Tibial artery (tissue), 4 donors: ENCODE results near the gene WRAP53.

ENCODE experiments used
- DNase-seq, 2 donors: peaks; one replicate each; pipeline ENCODE4 v3.0.0-alpha.2; 2019
- H3K27ac ChIP-seq, 2 donors: fragments of 200-600 bp; sonication (generic) in 1 of 2; 1 replicate in 1 of 2; 2 replicates in 1 of 2; pipeline ENCODE4 v1.5.1; 2018 to 2019; ENCODE audit warnings: mild to moderate bottlenecking in 1 of 2
- H3K27me3 ChIP-seq, 2 donors: fragments of 200-600 bp; sonication (generic) in 1 of 2; one replicate each; pipeline versions ENCODE4 v1.5.1 to v1.6.0; 2016 to 2019
- H3K36me3 ChIP-seq, 3 donors: fragments of 200-600 bp; sonication (generic) in 2 of 3; one replicate each; pipeline ENCODE4 v1.5.1; 2016 to 2019; ENCODE audit warnings: mild to moderate bottlenecking in 2 of 3
- H3K4me1 ChIP-seq, 4 donors: fragments of 200-600 bp; sonication (generic) in 2 of 4; 1 replicate in 3 of 4; 2 replicates in 1 of 4; pipeline ENCODE4 v1.5.1; 2016 to 2019
- H3K4me3 ChIP-seq, 2 donors: fragments of 200-600 bp; sonication (generic) in 1 of 2; 1 replicate in 1 of 2; 2 replicates in 1 of 2; pipeline ENCODE4 v1.5.1; 2018 to 2019; ENCODE audit warnings: mild to moderate bottlenecking in 2 of 2
- H3K9me3 ChIP-seq, 3 donors: fragments of 200-600 bp; sonication (generic) in 1 of 3; one replicate each; pipeline ENCODE4 v1.5.1; 2016 to 2019
- intact Hi-C: fragments of 100-400 bp; cut with DNase I; formaldehyde crosslinking; loops from one replicate; pipeline ENCODE4 v1.15.0; 2023; ENCODE audit warnings: low total_unique reads
- TF ChIP-seq, protein P1 (sequence below), 2 experiments: fragments of 200-600 bp in 1 of 2; fragments of 450-650 bp in 1 of 2; IDR thresholded peaks; one replicate each; pipeline ENCODE4 v1.5.1; 2017 to 2019; ENCODE audit warnings: antibody characterized with exemption in 2 of 2, mild to moderate bottlenecking in 1 of 2, moderate library complexity in 1 of 2

The WRAP53 gene

GRCh38 chr17:7729816-7730215 lies 41.5 kb downstream of the WRAP53 start:
- Histone ChIP-seq H3K27me3 (peaks cover 0 to 23% of the 10 kb centered on the region in 2 donors), H3K27ac (no peak overlapping the region), H3K36me3 (no peaks in the 10 kb centered on the region), H3K4me3 (no peak overlapping the region), H3K9me3 (no peaks in the 10 kb centered on the region), H3K4me1 (no peaks in the 10 kb centered on the region)
- TF ChIP-seq, protein P1, sequence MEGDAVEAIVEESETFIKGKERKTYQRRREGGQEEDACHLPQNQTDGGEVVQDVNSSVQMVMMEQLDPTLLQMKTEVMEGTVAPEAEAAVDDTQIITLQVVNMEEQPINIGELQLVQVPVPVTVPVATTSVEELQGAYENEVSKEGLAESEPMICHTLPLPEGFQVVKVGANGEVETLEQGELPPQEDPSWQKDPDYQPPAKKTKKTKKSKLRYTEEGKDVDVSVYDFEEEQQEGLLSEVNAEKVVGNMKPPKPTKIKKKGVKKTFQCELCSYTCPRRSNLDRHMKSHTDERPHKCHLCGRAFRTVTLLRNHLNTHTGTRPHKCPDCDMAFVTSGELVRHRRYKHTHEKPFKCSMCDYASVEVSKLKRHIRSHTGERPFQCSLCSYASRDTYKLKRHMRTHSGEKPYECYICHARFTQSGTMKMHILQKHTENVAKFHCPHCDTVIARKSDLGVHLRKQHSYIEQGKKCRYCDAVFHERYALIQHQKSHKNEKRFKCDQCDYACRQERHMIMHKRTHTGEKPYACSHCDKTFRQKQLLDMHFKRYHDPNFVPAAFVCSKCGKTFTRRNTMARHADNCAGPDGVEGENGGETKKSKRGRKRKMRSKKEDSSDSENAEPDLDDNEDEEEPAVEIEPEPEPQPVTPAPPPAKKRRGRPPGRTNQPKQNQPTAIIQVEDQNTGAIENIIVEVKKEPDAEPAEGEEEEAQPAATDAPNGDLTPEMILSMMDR (IDR thresholded peaks at IDR 0.05) = no peak
- DNase-seq = no peak
- intact Hi-C loops = no loop called here

- Histone ChIP-seq H3K4me1 (no peaks in the 10 kb centered on the region), H3K9me3 (no peaks in the 10 kb centered on the region), H3K4me3 (no peak overlapping the region), H3K27ac (no peak overlapping the region), H3K36me3 (no peaks in the 10 kb centered on the region), H3K27me3 (peaks cover 0 to 14% of the 10 kb centered on the region in 2 donors)
- TF ChIP-seq, protein P1 (IDR thresholded peaks at IDR 0.05) = no peak
- intact Hi-C loops = no loop called here
- DNase-seq = no peak
These were observed 44.8 kb downstream of the WRAP53 start for GRCh38 chr17:7732981-7733539.

GRCh38 chr17:7737601-7738000 lies 49.3 kb downstream of the WRAP53 start:
- Histone ChIP-seq H3K4me3 (no peak overlapping the region), H3K4me1 (no peaks in the 10 kb centered on the region), H3K9me3 (no peaks in the 10 kb centered on the region), H3K36me3 (no peaks in the 10 kb centered on the region), H3K27me3 (peaks cover 0 to 43% of the 10 kb centered on the region in 2 donors), H3K27ac (no peak overlapping the region)
- intact Hi-C loops = no loop called here
- TF ChIP-seq, protein P1 (IDR thresholded peaks at IDR 0.05) = no peak
- DNase-seq = no peak

DNA sequence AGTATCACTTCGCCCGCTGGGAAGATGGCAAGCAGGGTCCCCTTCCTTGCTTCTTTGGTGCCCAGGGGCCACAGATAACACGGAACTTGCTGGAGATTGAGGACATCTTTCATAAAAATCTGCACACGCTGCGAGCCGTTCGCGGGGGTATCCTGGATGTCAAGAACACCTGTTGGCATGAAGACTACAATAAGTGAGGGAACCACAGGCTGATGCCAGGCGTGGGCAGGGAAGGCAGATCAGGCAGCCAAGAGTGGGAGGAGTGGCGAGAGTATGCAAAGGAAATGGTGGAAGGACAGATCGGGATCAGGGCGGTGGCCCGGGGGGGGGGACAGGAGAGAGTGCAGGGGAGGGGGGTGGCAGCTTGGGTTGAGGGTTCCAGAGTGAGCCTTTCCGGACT lies 51.5 kb downstream of the WRAP53 start:
- Histone ChIP-seq H3K4me3 (no peak overlapping the region), H3K36me3 (no peaks in the 10 kb centered on the region), H3K27me3 (peaks cover 0 to 59% of the 10 kb centered on the region in 2 donors), H3K27ac (no peak overlapping the region), H3K4me1 (no peaks in the 10 kb centered on the region), H3K9me3 (no peaks in the 10 kb centered on the region)
- TF ChIP-seq, protein P1 (IDR thresholded peaks at IDR 0.05) = no peak
- no peak for DNase-seq
- intact Hi-C loops = loop anchor here (10.0 kb wide), 2 partner anchors 115 to 245 kb away; partner anchors contain the start of genes CYB5D1, NAA38 and TMEM88

- DNase-seq = no peak
- no peaks in the 10 kb centered on the region for H3K9me3 ChIP-seq
- H3K27ac ChIP-seq = no peak overlapping the region
- H3K36me3 ChIP-seq = no peaks in the 10 kb centered on the region
- no peak overlapping the region for H3K4me3 ChIP-seq
- H3K4me1 ChIP-seq = no peaks in the 10 kb centered on the region
- TF ChIP-seq, protein P1 (IDR thresholded peaks at IDR 0.05) = no peak
- intact Hi-C loops = loop anchor here (10.0 kb wide), 2 partner anchors 114 to 244 kb away; partner anchors contain the start of genes CYB5D1, NAA38 and TMEM88
- peaks cover 0 to 59% of the 10 kb centered on the region in 2 donors for H3K27me3 ChIP-seq
These were observed 52.3 kb downstream of the WRAP53 start for GRCh38 chr17:7740481-7741001.
